ENCODE data around the gene CDH4.

The CDH4 gene

DNA sequence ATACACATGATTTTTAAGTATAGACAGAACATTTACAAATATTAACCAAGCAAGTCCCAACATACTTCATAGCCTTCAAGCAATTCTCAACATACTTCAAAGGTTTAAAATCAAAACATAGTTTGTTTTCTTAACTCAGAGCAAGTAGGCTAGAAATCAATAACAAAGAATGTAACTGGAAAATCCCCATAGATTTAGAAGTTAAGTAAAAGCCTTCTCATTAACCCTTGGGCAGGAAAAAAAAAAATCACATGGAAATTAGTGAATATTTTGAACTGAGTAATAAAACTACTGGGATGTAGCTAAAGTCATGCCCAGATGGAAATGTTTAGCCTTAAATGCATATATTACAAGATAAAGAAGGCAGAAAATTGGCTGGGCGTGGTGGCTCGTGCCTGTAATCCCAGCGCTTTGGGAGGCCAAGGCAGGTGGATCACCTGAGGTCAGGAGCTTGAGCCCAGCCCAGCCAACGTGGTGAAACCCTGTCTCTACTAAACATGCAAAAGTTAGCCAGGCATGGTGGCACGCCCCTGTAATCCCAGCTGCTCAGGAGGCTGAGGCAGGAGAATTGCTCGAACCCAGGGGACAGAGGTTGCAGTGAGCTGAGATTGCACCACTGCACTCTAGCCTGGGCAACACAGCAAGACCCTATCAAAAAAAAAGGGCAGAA lies 497.5 kb downstream of the CDH4 start:
- no peak for DNase-seq (ENCODE audit: low read depth in 2 of 2)

DNA sequence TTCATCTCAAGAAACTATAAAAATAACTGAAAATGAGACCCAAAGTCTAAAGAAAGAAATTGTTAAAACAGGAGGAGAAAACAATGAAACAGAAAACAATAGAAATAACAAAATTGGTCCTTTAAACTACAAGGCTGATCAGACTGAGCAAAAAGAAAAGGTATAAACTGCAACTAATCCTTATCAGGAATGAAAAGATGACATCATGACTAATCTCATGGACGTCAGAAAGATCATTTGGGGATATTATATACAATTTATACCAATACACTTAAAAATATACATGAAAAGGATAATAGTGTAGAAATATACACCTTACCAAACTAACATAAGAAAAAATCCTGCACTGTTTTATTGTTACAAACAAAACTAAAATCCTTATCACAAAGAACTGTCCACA lies 498.0 kb downstream of the CDH4 start:
- DNase-seq (ENCODE audit: low read depth in 2 of 2): no peak

DNA sequence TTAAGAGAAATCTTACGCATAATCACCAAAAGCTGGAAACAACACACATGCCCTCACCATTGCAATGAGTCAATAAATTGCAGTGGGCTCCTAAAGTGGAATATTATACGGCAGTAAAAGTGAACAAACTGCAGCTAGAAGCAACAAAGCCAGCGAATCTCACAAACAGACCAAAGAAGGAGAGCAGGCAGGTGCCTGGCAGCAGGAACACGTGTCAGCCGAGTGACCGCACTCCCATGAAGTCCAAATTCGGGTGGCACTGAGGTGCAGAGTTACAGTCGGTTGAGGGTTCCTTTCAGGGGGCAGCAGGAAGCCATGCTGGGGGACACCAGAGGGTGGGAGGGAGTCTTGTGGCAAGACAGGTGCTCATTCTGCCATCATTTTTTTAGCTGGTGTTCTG lies 500.5 kb downstream of the CDH4 start:
- DNase-seq (ENCODE audit: low read depth in 2 of 2): no peak

DNA sequence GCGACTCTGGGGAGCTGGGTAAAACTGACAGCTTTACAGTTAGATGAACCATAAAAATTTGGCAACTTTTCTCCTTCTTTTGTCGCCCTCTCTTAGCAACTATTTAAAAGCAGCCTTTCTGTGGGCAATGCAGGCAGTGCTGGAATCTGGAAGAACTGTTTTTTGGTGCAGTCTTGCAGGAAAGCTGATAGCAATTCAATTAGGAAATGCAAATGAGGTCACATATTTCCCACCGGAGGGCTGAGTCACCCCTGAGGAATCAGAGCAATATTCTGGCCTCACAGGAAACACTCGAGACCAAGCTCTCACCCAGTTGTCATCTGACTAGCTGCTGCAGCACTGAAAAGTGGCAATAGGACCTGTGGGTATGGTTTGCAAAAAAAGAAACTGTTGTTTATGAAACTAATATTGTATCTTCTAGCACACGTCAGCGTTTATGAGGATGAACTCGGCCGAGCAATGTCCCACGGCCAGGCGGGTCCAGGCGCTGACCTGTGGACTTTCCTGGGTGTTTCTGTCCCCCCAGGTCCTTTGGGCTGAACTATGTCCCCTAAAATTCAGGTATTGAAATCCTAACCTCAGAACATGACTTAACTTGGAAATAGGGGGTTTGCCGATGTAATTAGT lies 501.4 kb downstream of the CDH4 start:
- DNase-seq (ENCODE audit: low read depth in 2 of 2): no peak

DNA sequence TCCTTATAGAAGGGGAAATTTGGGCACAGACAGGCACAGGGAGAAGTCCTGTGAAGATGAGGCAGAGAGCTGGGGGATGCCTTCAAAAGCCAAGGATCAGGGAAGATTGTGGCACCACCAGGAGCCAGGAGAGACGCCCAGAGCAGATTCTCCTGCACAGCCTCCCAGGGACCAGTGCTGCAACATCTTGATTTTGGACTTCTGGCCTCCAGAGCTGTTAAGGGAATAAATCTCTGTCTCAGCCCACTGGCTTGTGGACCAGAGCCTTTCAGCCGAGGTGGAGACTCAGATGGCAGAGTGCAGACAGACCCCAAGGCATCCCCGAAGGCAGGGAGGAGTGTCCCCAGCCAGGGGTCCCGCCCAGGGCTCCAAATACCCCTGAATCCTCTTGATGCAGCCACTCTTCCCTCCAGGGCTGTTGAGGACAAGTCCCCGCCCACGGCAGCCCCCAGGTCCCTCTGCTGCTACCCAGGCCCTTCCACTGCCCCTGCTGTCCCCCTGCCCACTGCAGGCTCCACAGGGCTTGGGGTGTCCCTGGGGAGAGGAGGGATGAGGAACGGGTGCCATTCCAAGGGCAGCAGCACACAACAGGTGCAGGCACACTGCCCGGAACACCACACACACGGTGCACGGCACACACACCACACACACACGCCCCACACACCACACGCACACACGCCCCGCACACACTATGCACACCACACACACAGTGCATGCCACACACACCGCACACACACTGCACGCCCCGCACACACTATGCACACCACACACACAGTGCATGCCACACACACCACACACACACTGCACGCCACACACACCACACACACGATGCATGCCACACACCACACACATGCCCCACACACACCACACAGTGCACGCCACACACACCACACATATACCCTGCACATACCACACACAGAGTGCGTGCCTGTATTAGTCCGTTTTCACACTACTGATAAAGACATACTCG lies 502.2 kb downstream of the CDH4 start:
- no peak for DNase-seq (ENCODE audit: low read depth in 2 of 2)

DNA sequence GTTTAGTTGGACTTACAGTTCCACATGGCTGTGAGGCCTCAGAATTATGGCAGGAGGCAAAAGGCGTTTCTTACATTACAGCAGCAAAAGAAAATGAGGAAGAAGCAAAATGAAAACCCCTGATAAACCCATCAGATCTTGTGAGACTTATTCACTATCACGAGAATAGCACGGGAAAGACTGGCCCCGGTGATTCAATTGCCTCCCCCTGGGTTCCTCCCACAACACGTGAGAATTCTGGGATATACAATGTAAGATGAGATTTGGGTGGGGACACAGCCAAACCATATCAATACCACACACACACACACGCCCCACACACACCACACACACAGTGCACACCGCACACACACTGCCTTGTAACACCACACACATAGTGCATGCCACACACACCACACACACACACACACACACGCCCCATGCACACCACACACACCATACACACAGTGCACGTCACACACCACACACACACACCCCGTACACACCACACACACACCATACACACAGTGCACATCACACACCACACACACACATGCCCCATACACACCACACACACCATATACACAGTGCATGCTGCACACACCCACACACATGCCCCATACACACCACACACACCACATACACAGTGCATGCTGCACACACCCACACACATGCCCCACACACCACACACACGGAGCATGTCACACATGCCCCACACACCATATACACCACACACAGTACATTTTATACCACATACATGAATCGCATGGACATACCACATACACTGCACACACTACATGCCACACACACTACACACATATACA lies 503.1 kb downstream of the CDH4 start:
- no peak for DNase-seq (ENCODE audit: low read depth in 2 of 2)

DNA sequence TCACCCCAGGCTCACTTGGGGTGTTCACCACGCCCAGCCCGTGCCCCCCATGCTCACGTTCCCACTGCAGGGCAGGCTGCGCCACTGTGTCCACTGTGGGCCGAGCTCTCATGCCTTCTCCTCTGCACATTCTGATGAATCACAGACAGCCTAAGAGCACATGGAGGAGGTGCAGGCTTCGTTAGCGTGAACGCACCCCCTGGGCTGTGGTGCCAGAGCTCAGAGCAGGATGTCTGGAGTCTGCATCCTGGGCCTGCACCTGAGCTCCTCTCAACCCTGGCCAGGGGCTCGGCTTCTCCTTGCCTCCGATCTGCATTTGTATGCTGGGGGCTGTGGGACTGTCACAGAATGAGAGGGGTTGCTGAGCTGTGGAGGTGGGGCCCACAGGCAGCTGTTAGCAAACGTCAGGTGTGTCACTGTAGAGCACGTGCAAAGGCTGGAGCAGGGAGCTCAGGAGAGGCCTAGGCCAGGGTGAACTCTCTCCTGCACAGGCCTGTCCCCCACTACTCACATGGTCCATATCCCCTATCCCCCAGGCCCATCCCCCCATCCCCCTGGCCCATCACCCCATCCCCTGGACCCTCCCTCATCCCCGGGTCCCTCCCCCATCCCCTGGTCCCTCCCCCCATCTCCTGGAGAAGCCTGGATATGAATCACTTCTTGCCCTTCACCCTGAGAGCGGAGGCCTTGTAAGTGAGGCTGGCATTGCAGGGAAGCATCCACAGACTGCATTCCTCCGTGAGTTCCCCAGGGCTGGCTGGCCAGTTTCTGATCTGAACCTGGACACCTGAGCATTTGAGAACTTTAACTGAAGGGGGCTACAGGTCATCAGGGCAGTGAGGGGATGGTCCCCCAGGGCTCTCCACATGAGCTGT lies 504.1 kb downstream of the CDH4 start:
- DNase-seq (ENCODE audit: low read depth in 2 of 2): no peak

DNA sequence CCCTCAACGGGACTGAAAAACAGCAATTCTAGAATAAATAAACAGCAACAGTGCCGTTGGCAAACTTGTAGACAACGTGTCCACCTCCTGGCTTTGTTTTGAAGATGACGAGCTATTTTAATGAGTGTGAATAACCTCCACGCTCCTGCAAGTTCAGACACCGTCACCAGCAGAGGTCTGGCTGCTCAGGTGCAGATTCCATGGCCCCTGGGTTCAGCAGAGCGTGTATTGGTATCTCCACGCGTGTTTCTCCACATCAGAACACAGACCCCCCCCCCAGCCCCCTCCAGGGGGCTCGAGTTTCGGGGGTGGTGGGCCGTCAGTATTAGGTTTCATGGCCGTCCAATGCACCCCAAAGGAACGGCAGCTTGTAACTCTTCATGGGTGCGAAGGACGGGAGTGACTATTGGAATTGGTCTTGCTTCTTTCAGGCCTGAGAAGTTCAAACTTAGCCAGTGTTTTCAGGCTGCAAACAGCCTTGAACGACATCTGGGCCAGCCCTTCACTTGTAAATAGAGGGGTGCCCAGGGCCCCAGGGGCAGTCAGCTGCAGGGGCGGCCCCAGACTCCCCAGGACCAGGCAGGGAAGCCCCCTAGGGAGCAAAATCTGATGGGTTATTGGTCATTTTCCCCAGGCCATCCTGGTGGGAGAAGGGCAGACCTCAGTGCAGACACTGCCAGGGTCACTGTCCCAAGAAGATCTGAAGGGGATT lies 505.1 kb downstream of the CDH4 start:
- no peak for DNase-seq (ENCODE audit: low read depth in 2 of 2)

DNA sequence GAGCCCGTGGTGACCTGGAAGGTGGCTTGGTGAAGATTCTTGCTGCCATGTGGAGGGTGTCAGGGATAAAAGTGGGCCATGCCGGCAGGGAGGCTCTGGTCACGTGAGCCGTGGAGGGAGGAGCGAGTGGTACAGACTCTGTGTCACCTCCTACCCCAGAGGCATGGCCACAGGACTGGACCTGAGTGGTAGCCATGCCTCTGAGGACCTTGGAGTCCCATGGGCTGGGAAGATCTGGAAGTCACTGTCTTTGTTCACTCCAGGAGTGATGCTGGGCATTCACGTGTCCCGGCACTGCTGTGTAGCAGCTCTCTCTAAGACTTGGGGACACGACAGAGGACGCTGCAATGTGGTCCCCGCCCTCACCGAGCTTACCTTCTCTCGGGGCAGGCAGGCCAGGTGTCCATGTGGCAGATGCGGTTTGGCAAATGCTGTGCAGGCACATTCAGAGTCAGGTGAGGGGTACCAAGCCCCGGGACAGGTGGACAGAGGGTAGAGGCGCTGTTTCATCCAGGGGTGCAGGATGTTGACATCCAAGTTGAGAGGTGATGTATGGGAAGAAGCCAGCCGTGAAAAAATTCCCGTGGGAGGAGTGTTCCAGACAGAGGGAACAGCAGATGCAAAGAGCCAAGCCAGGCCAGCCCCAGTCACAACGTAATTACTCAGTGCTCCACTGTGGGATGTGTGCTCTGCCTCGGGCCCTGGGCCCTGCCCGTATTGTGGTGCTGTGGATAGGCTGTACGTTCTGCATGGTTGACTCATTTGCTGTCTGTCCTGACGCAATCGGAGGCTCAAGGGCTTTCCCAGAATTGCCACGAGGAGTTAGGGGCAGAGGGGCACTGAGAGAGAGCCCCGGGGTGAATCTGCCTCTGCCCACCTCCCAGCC lies 505.9 kb downstream of the CDH4 start:
- no peak for DNase-seq (ENCODE audit: low read depth in 2 of 2)

DNA sequence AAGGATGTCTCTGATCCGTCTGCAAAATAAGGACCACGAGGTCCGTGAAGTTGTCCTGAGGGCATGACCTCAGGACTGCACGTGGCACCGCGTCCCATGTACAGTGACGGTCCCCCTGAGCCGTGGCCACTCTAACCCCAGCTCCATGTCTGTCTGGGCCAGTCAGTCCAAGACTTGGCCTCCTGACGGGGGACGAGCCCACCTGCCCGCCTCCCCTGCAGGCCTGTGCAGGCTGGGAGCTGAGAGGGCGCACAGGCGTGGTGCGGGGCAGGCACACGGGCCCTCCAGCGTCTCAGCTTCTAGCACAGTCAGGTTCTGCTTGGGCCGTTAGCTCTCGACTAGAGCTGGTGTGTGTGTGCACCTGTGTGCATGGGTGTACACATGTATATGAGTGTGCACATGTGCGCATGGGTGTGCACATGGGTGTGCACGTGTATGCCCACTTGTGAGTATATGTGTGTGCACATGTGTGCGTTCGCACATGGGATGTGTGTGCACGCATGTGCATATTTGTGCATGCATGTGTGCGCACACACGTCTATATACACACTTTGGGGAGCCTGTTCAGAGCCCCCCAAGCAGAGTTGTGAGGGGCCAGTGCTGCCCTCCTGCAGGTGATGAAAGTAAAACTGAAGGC lies 506.6 kb downstream of the CDH4 start:
- DNase-seq (ENCODE audit: low read depth in 2 of 2): no peak

DNA sequence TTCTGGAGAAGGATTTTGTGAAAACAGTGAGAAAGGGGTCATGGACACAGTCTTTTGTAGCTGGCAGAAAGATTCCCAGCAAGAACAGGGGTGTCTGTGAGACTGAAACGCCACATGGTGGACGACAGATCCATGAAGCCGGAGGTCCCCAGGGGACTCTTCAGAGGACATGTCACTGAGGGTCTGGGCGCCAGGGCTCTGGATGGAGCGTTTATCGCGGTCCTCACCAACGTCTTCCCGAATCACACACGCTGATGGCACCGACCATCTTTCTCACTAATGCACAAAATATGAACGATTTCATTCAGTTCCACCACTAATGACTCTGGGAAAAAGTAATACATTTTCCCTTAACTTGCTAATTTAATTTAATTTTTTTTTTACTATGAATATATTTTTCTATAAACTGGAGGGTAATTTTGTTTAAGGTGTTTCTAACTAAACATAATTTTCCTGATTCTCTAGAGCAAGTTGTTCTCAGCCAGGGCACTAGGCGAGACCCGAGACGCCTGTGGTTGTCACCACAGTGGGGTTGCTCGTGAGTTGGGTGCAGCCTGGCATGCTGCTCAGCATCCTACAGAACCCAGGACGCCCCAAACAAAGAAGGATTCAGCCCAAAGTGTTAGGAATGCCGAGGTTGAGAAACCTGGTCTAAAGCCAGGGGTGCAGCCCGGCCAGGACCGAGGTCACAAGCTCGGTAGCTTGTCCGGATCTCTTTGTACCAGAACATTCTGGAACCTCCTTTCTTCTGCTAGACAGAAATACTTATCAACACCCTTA lies 507.4 kb downstream of the CDH4 start:
- no peak for DNase-seq (ENCODE audit: low read depth in 2 of 2)

DNA sequence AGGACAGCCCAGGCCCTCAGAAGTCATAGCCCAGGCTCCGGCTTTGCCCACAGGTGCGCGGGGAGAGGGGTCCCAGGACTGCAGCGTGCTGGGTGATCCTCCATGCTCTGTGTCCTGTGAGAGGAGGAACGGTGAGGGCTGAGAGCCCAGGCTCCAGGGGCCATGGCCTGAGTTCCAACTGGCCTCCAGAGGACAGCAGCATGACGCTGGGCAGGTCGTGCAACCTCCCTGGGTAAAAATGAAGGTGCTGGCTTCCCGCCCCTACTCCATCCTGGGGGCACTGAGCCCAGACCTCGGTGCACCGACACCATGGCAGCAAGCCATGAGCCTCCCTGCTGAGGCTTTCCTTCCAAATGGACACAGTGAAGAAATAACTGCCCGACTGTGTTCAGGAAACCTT lies 508.3 kb downstream of the CDH4 start:
- no peak for DNase-seq (ENCODE audit: low read depth in 2 of 2)

DNA sequence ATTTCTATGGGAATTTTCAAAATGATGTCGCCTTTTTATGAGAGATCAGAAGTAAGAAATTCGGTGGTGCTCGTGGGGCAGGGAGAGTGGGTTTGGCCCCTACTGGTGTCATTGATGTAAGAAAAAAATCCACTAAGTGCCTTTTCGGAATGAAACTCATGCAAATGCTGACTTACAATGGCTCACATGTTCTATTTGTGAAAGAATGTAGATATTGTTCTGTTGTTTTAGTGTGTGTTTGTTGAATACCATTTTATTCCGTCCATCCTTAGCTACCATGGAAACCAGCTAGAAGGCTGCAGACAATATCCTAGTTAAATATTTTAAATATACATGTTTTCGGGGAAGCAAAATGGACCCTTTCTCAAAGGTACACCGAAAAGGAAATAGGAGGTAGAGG lies 508.7 kb downstream of the CDH4 start:
- DNase-seq (ENCODE audit: low read depth in 2 of 2): no peak

DNA sequence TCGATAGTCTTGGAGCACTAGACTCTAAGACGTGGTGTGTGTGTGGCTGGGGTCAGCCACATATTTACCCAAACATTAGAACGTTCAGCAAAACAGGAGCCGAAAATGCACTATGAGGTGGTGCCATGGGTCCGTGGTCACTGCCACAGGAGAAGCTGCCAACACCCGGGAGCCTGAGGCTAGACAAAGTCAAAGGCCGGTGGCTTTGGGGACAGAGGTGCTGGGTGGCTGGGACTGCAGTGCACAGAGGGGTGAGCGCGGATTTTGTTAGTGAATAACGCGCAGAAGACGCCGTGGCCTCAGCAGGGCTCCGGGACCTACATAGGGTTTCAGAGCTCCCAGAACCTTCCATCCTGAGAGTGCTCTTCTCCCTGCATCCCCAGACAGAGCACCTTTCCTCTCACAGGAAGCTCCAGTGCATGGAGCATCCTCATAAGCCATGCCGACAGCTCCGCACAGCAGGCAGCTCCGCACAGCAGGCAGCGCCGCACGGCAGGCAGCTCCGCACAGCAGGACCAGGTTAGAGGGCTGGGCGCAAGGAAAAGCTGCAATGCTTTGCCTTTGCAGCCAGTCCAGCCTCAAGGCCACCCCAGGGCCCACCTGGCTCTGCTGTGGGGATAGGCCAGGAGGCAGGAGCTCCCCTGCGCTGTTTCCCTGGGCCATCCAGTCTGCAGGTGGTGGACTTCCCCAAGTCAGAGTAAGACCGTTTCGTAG lies 509.5 kb downstream of the CDH4 start:
- no peak for DNase-seq (ENCODE audit: low read depth in 2 of 2)

DNA sequence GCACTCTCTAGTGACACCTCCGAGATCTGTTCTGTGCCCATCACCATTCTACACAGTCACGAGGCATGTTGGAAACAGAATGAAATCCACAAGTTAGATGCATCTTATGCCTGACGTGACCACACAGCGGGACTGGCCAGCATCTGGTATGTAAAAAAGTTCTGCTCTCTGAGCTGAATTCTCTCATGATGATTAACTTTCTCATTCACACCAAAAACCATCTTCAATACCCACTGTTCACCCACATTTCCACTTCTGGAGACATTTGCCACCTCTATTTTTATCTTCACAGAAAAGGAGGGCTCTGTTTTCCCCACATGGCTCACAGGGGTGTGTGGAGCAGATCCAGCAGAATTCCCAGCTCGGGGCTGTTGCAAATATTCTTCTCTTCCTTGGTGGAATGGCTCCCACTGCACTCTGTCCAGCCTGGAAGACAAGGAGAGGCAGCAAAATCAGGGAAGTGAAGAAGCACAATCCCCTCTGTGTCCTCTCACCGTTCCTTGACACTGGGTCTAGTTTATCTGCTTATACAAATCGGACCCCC lies 510.2 kb downstream of the CDH4 start:
- no peak for DNase-seq (ENCODE audit: low read depth in 2 of 2)

DNA sequence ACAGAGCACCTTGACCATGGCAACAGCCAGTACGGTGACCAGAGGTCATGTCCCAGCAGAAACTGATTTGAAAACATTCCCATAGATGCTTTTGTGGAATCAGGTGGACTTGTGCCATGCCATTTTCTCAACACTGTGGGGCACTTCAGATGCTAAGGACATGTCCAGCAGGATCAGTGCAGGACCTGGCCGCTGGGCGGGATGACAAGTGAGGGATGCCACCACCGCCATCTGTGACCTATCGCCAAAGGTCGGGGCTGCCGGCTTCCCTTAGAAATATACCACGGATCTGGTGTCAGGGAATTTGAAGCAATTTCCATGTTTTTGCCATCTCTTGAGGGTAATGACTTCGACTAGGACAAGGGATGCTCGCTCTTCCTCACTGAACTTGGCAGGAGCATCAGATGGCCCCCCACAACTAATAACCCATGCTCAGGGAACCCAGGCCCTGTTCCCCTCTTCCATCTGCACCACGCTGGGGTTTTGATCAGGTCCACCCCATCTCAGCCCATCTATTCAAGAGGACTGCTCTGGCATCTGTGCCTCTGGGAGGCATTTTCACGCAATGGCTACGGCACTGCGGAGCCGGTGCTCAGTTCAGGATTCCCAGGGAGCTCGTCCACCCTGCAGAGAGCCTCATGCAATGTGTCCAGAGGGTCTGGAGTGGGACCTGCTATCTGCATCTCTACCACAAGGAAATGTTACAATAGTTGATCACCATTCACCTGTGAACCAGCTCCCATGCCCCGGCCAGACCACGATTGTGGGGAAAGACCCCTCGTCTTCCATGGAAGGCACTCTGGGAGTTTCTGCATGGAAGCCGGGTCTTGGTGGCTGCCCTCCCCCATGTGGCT lies 511.1 kb downstream of the CDH4 start:
- DNase-seq (ENCODE audit: low read depth in 2 of 2): no peak

All from stimulated activated CD4-positive, alpha-beta T cell treated with anti-CD3 and anti-CD28 coated beads, Interleukin-4, amount 100 ng/mL, for 48 hours (primary cell).